ENCODE results near the gene TSSK6. TPM values are rescaled to one million over a fixed set of nuclear protein-coding genes. Genes with fewer than 3 reads are reported as not detected.

The TSSK6 gene
- total RNA-seq, 1 experiment from 2014 or later = 4.7 TPM

- Mint-ChIP-seq H3K27ac (peak overlapping the region; percentile 99), H3K4me1 (peaks cover 59% of the 10 kb centered on the region), H3K9me3 (no peaks in the 10 kb centered on the region), H3K36me3 (peaks cover 8% of the 10 kb centered on the region), H3K27me3 (ENCODE audit: low read depth) (no peaks in the 10 kb centered on the region), H3K4me3 (no peak overlapping the region)
- CTCF ChIA-PET = interaction anchor here (0.7 to 5.2 kb wide), 7 partner anchors 12 to 126 kb away, joined by 3 to 84 read pairs (median 4); no protein-coding TSS in a partner anchor
- no peak for TF ChIP-seq ZBTB21 (CRISPR knock-in tag; IDR thresholded peaks at IDR 0.05; ENCODE audit: borderline replicate concordance)
- TF ChIP-seq ZNF671 (CRISPR knock-in tag; IDR thresholded peaks at IDR 0.05) = no peak
- no peak for TF ChIP-seq NFATC4 (CRISPR knock-in tag; IDR thresholded peaks at IDR 0.05)
- no peak for TF ChIP-seq GABPB1 (CRISPR knock-in tag; IDR thresholded peaks at IDR 0.05)
- TF ChIP-seq RELA (CRISPR knock-in tag; IDR thresholded peaks at IDR 0.05; ENCODE audit: borderline replicate concordance) = no peak
- TF ChIP-seq SP1 (CRISPR knock-in tag; conservative IDR thresholded peaks at IDR 0.05) = no peak
- POLR2A ChIA-PET = interaction anchor here (2.2 kb wide), 1 partner anchor 82 kb away, joined by 5 read pairs; the partner anchor contains the start of gene GATAD2A
- DNase-seq (ENCODE audit: low spot score) (no peak), ATAC-seq (no peak)
These were observed 28.0 kb downstream of the TSSK6 start for GRCh38 chr19:19487077-19487949.

DNA sequence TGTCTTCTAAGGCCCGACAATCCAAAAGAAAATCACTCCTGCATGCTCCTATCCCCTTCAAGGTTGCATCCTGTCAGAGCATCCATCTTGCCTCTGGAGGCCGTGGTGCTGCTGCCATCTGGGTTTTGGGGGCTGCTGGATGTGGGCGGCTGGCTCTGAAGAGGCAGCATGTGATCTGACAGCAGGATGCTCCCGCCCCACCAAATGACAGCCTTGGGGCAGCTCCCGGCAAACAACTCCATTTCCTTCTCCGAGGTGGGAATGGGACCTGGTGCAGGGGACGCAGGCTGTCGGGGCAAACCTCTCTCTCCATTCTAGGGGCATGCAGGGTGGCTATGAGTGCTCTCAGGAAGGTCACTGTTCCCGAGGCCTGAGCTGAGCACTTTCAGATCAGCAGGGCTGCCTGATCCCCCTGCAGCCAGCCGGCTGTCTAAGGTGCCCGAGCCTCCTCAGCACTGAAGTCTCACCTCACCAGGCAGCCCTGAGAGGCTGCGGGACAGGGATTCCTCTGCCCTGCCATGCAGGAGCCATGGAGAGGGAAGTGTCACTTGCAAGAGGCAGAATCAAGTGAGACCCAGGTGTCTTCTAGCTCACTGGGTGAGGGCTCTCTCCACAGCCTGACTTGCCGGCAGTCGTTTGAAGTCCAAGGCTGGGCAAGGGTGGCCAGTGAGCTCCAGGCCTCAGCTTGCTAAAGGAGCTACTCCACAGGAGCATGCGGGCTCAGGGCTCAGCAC, 28.8 kb downstream of the TSSK6 start:
- H3K4me1 Mint-ChIP-seq = peaks cover 59% of the 10 kb centered on the region
- H3K27me3 Mint-ChIP-seq (ENCODE audit: low read depth) = no peaks in the 10 kb centered on the region
- CTCF ChIA-PET = interaction anchor here (1.6 to 2.5 kb wide), 2 partner anchors 11 to 120 kb away, joined by 7 to 10 read pairs; no protein-coding TSS in a partner anchor
- no peak for ATAC-seq
- no peak overlapping the region for H3K4me3 Mint-ChIP-seq
- H3K9me3 Mint-ChIP-seq = no peaks in the 10 kb centered on the region
- peak overlapping the region; percentile 76; the same call in 1 of the 2 replicates for H3K27ac Mint-ChIP-seq
- no peak for DNase-seq (ENCODE audit: low spot score)
- peaks cover 8% of the 10 kb centered on the region for H3K36me3 Mint-ChIP-seq
- POLR2A ChIA-PET = interaction anchor here (0.5 to 2.2 kb wide), 2 partner anchors 81 to 481 kb away, joined by 3 to 5 read pairs; partner anchors contain the start of gene GATAD2A
- TF ChIP-seq GRHL2 (CRISPR knock-in tag; IDR thresholded peaks at IDR 0.05; ENCODE audit: insufficient replicate concordance, severe bottlenecking) (no peak), NR3C1 (CRISPR knock-in tag; conservative IDR thresholded peaks at IDR 0.05; ENCODE audit: low read depth) (no peak), PREB (CRISPR knock-in tag; IDR thresholded peaks at IDR 0.05; ENCODE audit: borderline replicate concordance) (no peak), ZBTB43 (CRISPR knock-in tag; IDR thresholded peaks at IDR 0.05) (no peak), MXD4 (CRISPR knock-in tag; IDR thresholded peaks at IDR 0.05; ENCODE audit: borderline replicate concordance) (no peak), KAT7 (CRISPR knock-in tag; IDR thresholded peaks at IDR 0.05; ENCODE audit: borderline replicate concordance) (no peak), RORB (CRISPR knock-in tag; IDR thresholded peaks at IDR 0.05) (no peak)
- TF ChIP-seq, protein P1, sequence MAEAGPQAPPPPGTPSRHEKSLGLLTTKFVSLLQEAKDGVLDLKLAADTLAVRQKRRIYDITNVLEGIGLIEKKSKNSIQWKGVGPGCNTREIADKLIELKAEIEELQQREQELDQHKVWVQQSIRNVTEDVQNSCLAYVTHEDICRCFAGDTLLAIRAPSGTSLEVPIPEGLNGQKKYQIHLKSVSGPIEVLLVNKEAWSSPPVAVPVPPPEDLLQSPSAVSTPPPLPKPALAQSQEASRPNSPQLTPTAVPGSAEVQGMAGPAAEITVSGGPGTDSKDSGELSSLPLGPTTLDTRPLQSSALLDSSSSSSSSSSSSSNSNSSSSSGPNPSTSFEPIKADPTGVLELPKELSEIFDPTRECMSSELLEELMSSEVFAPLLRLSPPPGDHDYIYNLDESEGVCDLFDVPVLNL (CRISPR knock-in tag; IDR thresholded peaks at IDR 0.05; ENCODE audit: borderline replicate concordance, low read depth) = no peak
- TF ChIP-seq, protein P2, sequence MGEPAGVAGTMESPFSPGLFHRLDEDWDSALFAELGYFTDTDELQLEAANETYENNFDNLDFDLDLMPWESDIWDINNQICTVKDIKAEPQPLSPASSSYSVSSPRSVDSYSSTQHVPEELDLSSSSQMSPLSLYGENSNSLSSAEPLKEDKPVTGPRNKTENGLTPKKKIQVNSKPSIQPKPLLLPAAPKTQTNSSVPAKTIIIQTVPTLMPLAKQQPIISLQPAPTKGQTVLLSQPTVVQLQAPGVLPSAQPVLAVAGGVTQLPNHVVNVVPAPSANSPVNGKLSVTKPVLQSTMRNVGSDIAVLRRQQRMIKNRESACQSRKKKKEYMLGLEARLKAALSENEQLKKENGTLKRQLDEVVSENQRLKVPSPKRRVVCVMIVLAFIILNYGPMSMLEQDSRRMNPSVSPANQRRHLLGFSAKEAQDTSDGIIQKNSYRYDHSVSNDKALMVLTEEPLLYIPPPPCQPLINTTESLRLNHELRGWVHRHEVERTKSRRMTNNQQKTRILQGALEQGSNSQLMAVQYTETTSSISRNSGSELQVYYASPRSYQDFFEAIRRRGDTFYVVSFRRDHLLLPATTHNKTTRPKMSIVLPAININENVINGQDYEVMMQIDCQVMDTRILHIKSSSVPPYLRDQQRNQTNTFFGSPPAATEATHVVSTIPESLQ (CRISPR knock-in tag; IDR thresholded peaks at IDR 0.05) = no peak
- TF ChIP-seq, protein P3, sequence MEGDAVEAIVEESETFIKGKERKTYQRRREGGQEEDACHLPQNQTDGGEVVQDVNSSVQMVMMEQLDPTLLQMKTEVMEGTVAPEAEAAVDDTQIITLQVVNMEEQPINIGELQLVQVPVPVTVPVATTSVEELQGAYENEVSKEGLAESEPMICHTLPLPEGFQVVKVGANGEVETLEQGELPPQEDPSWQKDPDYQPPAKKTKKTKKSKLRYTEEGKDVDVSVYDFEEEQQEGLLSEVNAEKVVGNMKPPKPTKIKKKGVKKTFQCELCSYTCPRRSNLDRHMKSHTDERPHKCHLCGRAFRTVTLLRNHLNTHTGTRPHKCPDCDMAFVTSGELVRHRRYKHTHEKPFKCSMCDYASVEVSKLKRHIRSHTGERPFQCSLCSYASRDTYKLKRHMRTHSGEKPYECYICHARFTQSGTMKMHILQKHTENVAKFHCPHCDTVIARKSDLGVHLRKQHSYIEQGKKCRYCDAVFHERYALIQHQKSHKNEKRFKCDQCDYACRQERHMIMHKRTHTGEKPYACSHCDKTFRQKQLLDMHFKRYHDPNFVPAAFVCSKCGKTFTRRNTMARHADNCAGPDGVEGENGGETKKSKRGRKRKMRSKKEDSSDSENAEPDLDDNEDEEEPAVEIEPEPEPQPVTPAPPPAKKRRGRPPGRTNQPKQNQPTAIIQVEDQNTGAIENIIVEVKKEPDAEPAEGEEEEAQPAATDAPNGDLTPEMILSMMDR (IDR thresholded peaks at IDR 0.05) = no peak
- TF ChIP-seq, protein P4, sequence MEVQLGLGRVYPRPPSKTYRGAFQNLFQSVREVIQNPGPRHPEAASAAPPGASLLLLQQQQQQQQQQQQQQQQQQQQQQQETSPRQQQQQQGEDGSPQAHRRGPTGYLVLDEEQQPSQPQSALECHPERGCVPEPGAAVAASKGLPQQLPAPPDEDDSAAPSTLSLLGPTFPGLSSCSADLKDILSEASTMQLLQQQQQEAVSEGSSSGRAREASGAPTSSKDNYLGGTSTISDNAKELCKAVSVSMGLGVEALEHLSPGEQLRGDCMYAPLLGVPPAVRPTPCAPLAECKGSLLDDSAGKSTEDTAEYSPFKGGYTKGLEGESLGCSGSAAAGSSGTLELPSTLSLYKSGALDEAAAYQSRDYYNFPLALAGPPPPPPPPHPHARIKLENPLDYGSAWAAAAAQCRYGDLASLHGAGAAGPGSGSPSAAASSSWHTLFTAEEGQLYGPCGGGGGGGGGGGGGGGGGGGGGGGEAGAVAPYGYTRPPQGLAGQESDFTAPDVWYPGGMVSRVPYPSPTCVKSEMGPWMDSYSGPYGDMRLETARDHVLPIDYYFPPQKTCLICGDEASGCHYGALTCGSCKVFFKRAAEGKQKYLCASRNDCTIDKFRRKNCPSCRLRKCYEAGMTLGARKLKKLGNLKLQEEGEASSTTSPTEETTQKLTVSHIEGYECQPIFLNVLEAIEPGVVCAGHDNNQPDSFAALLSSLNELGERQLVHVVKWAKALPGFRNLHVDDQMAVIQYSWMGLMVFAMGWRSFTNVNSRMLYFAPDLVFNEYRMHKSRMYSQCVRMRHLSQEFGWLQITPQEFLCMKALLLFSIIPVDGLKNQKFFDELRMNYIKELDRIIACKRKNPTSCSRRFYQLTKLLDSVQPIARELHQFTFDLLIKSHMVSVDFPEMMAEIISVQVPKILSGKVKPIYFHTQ (CRISPR knock-in tag; IDR thresholded peaks at IDR 0.05) = no peak
